Heart right ventricle (tissue), 16 donors: Measurements from ENCODE around the gene GMDS. TPM values are rescaled to one million over a fixed set of nuclear protein-coding genes. Genes with fewer than 3 reads are reported as not detected.
"Not testable (repeated sequence)": the region's sequence is repeated elsewhere in the genome, so short reads cannot be mapped to it uniquely, and the experiment has no call there.

Source experiments
- ATAC-seq, 8 donors: fragments of 200-7000 bp; cut with Tn5 transposase; one replicate each; pipeline ENCODE4 v1.9.1; 2020; ENCODE audit warnings: mild to moderate bottlenecking in 8 of 8, moderate library complexity in 8 of 8, moderate number of reproducible peaks in 1 of 8
- DNase-seq, 2 donors: peaks; one replicate each; pipeline ENCODE4 v3.0.0-alpha.2; 2020
- H3K27ac ChIP-seq, 10 donors: fragments of 200-600 bp; sonication (generic) in 2 of 10; one replicate each; pipeline versions ENCODE4 v1.5.0 to v1.8.0; 2020 to 2022; ENCODE audit warnings: mild to moderate bottlenecking in 3 of 10
- H3K27me3 ChIP-seq, 7 donors: fragments of 200-600 bp; one replicate each; pipeline ENCODE4 v1.8.0; 2021 to 2022; ENCODE audit warnings: mild to moderate bottlenecking in 2 of 7
- H3K36me3 ChIP-seq, 9 donors: fragments of 200-600 bp; sonication (generic) in 1 of 9; one replicate each; pipeline versions ENCODE4 v1.5.0 to v1.8.0; 2020 to 2022; ENCODE audit warnings: mild to moderate bottlenecking in 2 of 9
- H3K4me1 ChIP-seq, 9 donors: fragments of 200-600 bp; sonication (generic) in 1 of 9; one replicate each; pipeline versions ENCODE4 v1.5.0 to v1.8.0; 2020 to 2022; ENCODE audit warnings: mild to moderate bottlenecking in 4 of 9
- H3K4me3 ChIP-seq, 10 donors: fragments of 200-600 bp; sonication (generic) in 2 of 10; one replicate each; pipeline versions ENCODE4 v1.5.0 to v1.8.0; 2020 to 2022; ENCODE audit warnings: mild to moderate bottlenecking in 7 of 10, moderate library complexity in 2 of 10
- H3K9me3 ChIP-seq, 11 donors: fragments of 200-600 bp in 10 of 11; sonication (generic) in 2 of 11; one replicate each; pipeline versions ENCODE4 v1.5.0 to v1.8.0; 2013 to 2022; ENCODE audit warnings: mild to moderate bottlenecking in 2 of 11, control low read depth in 1 of 11, moderate library complexity in 1 of 11
- CTCF ChIP-seq, 9 donors: fragments of 200-600 bp; sonication (generic) in 2 of 9; IDR thresholded peaks; one replicate each; pipeline versions ENCODE4 v1.5.0 to v1.8.0; 2021 to 2022; ENCODE audit warnings: antibody characterized with exemption in 9 of 9, mild to moderate bottlenecking in 5 of 9, moderate library complexity in 1 of 9
- WGBS, 2 donors: extraction: QIAGEN DNeasy Blood & Tissue Kit; methylation state at CpG; one replicate each; pipeline ENCODE4 v1.1.7; 2013; ENCODE audit warnings: inconsistent platforms in 1 of 2; 5-methylcytosine and 5-hydroxymethylcytosine counted together
- intact Hi-C, 10 donors: fragments of 100-400 bp; cut with DNase I; formaldehyde crosslinking; loops; one replicate each; pipeline versions ENCODE4 v1.11.1 to v1.14.2; 2022
- polyA plus RNA-seq, 2 donors: library from polyadenylated mRNA; stranded (reverse); fragments of 200-250 nt; gene quantifications; one replicate each; pipeline ENCODE4 v1.2.3, GENCODE V29; 2013
- total RNA-seq, 10 donors: library from RNA; stranded (reverse); fragmentation: NEBNext Ultra II Directional in 3 of 10; extraction: Animal tissue kit (Norgen Biotek cat#: 25700) in 3 of 10; gene quantifications; one replicate each; pipeline versions ENCODE4 v1.2.1 to v1.2.4, GENCODE V29; 2021 to 2023
- donor health status: Arrhythmogenic right ventricular cardiomyopathy.
- donor health status: ischemic (EF 13 %, LVEDD 7.1; RV severe dilation, severe dysfunction).
- donor health status: healthy with polysubstance abuse.
- donor health status: DM: no; HTN: yes; CAD: no.
- donor health status: DM: no; HTN: no; CAD: no.
- donor health status: ischemic (EF 25% LVEDD 6.9; RV normal size, moderate dysfunction).
- donor health status: ischemic (EF 25% LVEDD 5.7; RV mildly dilated, moderate dysfunction).
- donor health status: healthy.
- donor health status: DM: yes; HTN: yes; CAD: no.
- donor health status: Ischemic cardiomyopathy.
- donor health status: ischemic (EF 35%, LVEDD 5.7; RV mildly dilated, moderate dysfunction).
- donor health status: nonischemic (EF 11% LVEDD 7.7; RV severe dilation, severe dysfunction).
- donor health status: DM: yes; HTN: yes; CAD: no.
- donor health status: PGD.
- donor health status: ischemic (EF 29% LVEDD 5.4; RV normal size, mild dysfunction).
- donor health status: nonischemic (EF 23%, LVEDD 6.1; RV moderate dilation, normal function).

GMDS gene
- total and polyA plus RNA-seq, 12 donors = 5.0 to 10.6 (median 6.9) TPM

GRCh38 chr6:1758076-1758679, 487.2 kb downstream of the GMDS start:
- no peak for TF ChIP-seq CTCF (IDR thresholded peaks at IDR 0.05)

GRCh38 chr6:1757131-1757530, 488.3 kb downstream of the GMDS start:
- H3K9me3 ChIP-seq = peaks cover 0 to 13% (median 4%) of the 10 kb centered on the region in 11 donors
- intact Hi-C loops = loop anchor here in 1 of 10 donors (10.0 kb wide), 1 partner anchor 52 kb away; no protein-coding TSS in a partner anchor
- 77 to 84% methylated on average over 8 of the region's 8 CpGs for WGBS, 2 donors

More at GRCh38 chr6:1758076-1758679, 487.2 kb downstream of the GMDS start:
- 62 to 64% methylated on average over 8 of the region's 8 CpGs for WGBS, 2 donors
- Histone ChIP-seq H3K27me3 (no peaks in the 10 kb centered on the region), H3K4me3 (no peak overlapping the region), H3K9me3 (peaks cover 0 to 6% (median 0%) of the 10 kb centered on the region in 11 donors), H3K27ac (no peak overlapping the region), H3K4me1 (peaks cover 0 to 11% (median 0%) of the 10 kb centered on the region in 9 donors), H3K36me3 (no peaks in the 10 kb centered on the region)
- DNase-seq (no peak), ATAC-seq (no peak)
- intact Hi-C loops = loop anchor here in 1 of 10 donors (10.0 kb wide), 1 partner anchor 53 kb away; no protein-coding TSS in a partner anchor

GRCh38 chr6:1756472-1757129, 488.8 kb downstream of the GMDS start:
- H3K27me3 ChIP-seq = no peaks in the 10 kb centered on the region
- intact Hi-C loops = loop anchor here in 1 of 10 donors (10.0 kb wide), 1 partner anchor 52 kb away; no protein-coding TSS in a partner anchor
- H3K4me3 ChIP-seq = no peak overlapping the region
- DNase-seq = peak in 1 of 2 donors; percentile 36
- peak; percentile 55 to 91 (median 74) for ATAC-seq
- peaks cover 0 to 13% (median 4%) of the 10 kb centered on the region in 11 donors for H3K9me3 ChIP-seq
- H3K27ac ChIP-seq = peak overlapping the region in 4 of 10 donors; percentile 15 to 37 (median 27)
- no peak for TF ChIP-seq CTCF (IDR thresholded peaks at IDR 0.05)
- H3K36me3 ChIP-seq = no peaks in the 10 kb centered on the region
- WGBS, 2 donors = 63 to 67% methylated on average over 14 of the region's 14 CpGs
- peaks cover 0 to 11% (median 0%) of the 10 kb centered on the region in 9 donors for H3K4me1 ChIP-seq

More at GRCh38 chr6:1757131-1757530, 488.3 kb downstream of the GMDS start:
- Histone ChIP-seq H3K4me1 (peaks cover 0 to 11% (median 0%) of the 10 kb centered on the region in 9 donors), H3K27ac (peak overlapping the region in 2 of 10 donors; percentile 2 to 37), H3K36me3 (no peaks in the 10 kb centered on the region), H3K27me3 (no peaks in the 10 kb centered on the region), H3K4me3 (no peak overlapping the region)
- no peak for TF ChIP-seq CTCF (IDR thresholded peaks at IDR 0.05)
- no peak for DNase-seq
- peak in 2 of 8 donors; percentile 14 to 21 for ATAC-seq

- not testable (repeated sequence) for H3K4me3 ChIP-seq, H3K27ac ChIP-seq, H3K36me3 ChIP-seq, H3K27me3 ChIP-seq, ATAC-seq, DNase-seq, H3K4me1 ChIP-seq
- intact Hi-C loops = loop anchor here in 1 of 10 donors (10.0 kb wide), 1 partner anchor 46 kb away; no protein-coding TSS in a partner anchor
- peaks cover 0 to 21% (median 4%) of the 10 kb centered on the region in 11 donors for H3K9me3 ChIP-seq
- 91 to 95% methylated on average over 8 of the region's 8 CpGs for WGBS, 2 donors
Observed at GRCh38 chr6:1751063-1751462, 494.3 kb downstream of the GMDS start.
